ENCODE results near the gene TMX3.

Gene TMX3

GRCh38 chr18:68739462-68739861 is 24.6 kb upstream of the TMX3 start:
- H3K4me3 ChIP-seq (ENCODE audit: low read depth, low read length) = no peak overlapping the region
- no peak for DNase-seq (ENCODE audit: low read depth)
- no peak for TF ChIP-seq CTCF (IDR thresholded peaks at IDR 0.05; ENCODE audit: control insufficient read depth, extremely low read depth, insufficient read depth)

GRCh38 chr18:68738564-68738963 is 23.7 kb upstream of the TMX3 start:
- TF ChIP-seq CTCF (IDR thresholded peaks at IDR 0.05; ENCODE audit: control insufficient read depth, extremely low read depth, insufficient read depth) = no peak
- H3K4me3 ChIP-seq (ENCODE audit: low read depth, low read length) = no peak overlapping the region
- DNase-seq (ENCODE audit: low read depth) = no peak

GRCh38 chr18:68735483-68736343 is 20.8 kb upstream of the TMX3 start:
- peak; percentile 92 for TF ChIP-seq CTCF (IDR thresholded peaks at IDR 0.05; ENCODE audit: control insufficient read depth, extremely low read depth, insufficient read depth)
- no peak overlapping the region for H3K4me3 ChIP-seq (ENCODE audit: low read depth, low read length)
- DNase-seq (ENCODE audit: low read depth) = peak; percentile 43

GRCh38 chr18:68734308-68734707 is 19.4 kb upstream of the TMX3 start:
- H3K4me3 ChIP-seq (ENCODE audit: low read depth, low read length) = no peak overlapping the region
- TF ChIP-seq CTCF (IDR thresholded peaks at IDR 0.05; ENCODE audit: control insufficient read depth, extremely low read depth, insufficient read depth) = no peak
- no peak for DNase-seq (ENCODE audit: low read depth)

GRCh38 chr18:68733707-68734106 is 18.8 kb upstream of the TMX3 start:
- peak; percentile 30 for DNase-seq (ENCODE audit: low read depth)
- no peak overlapping the region for H3K4me3 ChIP-seq (ENCODE audit: low read depth, low read length)
- peak; percentile 56 for TF ChIP-seq CTCF (IDR thresholded peaks at IDR 0.05; ENCODE audit: control insufficient read depth, extremely low read depth, insufficient read depth)

- TF ChIP-seq CTCF (IDR thresholded peaks at IDR 0.05; ENCODE audit: control insufficient read depth, extremely low read depth, insufficient read depth) = no peak
- H3K4me3 ChIP-seq (ENCODE audit: low read depth, low read length) = no peak overlapping the region
- no peak for DNase-seq (ENCODE audit: low read depth)
Observed at GRCh38 chr18:68728081-68728700, 13.3 kb upstream of the TMX3 start.
